ENCODE data around the gene DHCR24.

Gene DHCR24

GRCh38 chr1:54813485-54814125, 73.4 kb downstream of the DHCR24 start:
- DNase-seq = no peak

GRCh38 chr1:54812801-54813484, 74.1 kb downstream of the DHCR24 start:
- peak in 1 of 5 donors; percentile 43 for DNase-seq

- DNase-seq = no peak
These were observed 75.0 kb downstream of the DHCR24 start for GRCh38 chr1:54811739-54812655.

GRCh38 chr1:54811066-54811465, 75.9 kb downstream of the DHCR24 start:
- DNase-seq = no peak

GRCh38 chr1:54810153-54810942, 76.6 kb downstream of the DHCR24 start:
- peak in 4 of 5 donors; percentile 40 to 61 (median 49) for DNase-seq

- no peak for DNase-seq
These were observed 77.4 kb downstream of the DHCR24 start for GRCh38 chr1:54809496-54810074.

GRCh38 chr1:54808443-54809207, 78.4 kb downstream of the DHCR24 start:
- no peak for DNase-seq

GRCh38 chr1:54807756-54808155, 79.2 kb downstream of the DHCR24 start:
- no peak for DNase-seq

- DNase-seq = peak in 1 of 5 donors; percentile 62
These were observed 79.9 kb downstream of the DHCR24 start for GRCh38 chr1:54806931-54807611.

GRCh38 chr1:54805981-54806381, 81.0 kb downstream of the DHCR24 start:
- no peak for DNase-seq

- DNase-seq = no peak
These were observed 81.5 kb downstream of the DHCR24 start for GRCh38 chr1:54805466-54805865.

- DNase-seq = peak in 1 of 5 donors; percentile 60
These were observed 82.4 kb downstream of the DHCR24 start for GRCh38 chr1:54804471-54805132.

GRCh38 chr1:54803761-54804470, 83.1 kb downstream of the DHCR24 start:
- peak in 1 of 5 donors; percentile 61 for DNase-seq

- peak; percentile 33 to 82 (median 55) for DNase-seq
These were observed 85.9 kb downstream of the DHCR24 start, which contains the start of gene TTC22 for GRCh38 chr1:54800899-54801759. Gene TTC22 (minus strand): TSS chr1:54801323. CDS start chr1:54801163, 160 bp downstream.

- no peak for DNase-seq
These were observed 86.7 kb downstream of the DHCR24 start for GRCh38 chr1:54800041-54800898.
